Loucy (cell line): ENCODE results near the gene UBE3C.

Source experiments
- EZH2phosphoT487 ChIP-seq: fragments of 200-600 bp; IDR thresholded peaks from 2 replicates; pipeline ENCODE4 v1.6.1; 2018; ENCODE audit warnings: antibody characterized with exemption, mild to moderate bottlenecking, moderate library complexity, borderline replicate concordance
- TF ChIP-seq, protein P1 (sequence below): fragments of 200-600 bp; sonication (generic); conservative IDR thresholded peaks from 2 replicates; pipeline ENCODE4 v1.5.1; 2014; ENCODE audit warnings: mild to moderate bottlenecking, antibody characterized with exemption, low read length

- TF ChIP-seq, protein P1, sequence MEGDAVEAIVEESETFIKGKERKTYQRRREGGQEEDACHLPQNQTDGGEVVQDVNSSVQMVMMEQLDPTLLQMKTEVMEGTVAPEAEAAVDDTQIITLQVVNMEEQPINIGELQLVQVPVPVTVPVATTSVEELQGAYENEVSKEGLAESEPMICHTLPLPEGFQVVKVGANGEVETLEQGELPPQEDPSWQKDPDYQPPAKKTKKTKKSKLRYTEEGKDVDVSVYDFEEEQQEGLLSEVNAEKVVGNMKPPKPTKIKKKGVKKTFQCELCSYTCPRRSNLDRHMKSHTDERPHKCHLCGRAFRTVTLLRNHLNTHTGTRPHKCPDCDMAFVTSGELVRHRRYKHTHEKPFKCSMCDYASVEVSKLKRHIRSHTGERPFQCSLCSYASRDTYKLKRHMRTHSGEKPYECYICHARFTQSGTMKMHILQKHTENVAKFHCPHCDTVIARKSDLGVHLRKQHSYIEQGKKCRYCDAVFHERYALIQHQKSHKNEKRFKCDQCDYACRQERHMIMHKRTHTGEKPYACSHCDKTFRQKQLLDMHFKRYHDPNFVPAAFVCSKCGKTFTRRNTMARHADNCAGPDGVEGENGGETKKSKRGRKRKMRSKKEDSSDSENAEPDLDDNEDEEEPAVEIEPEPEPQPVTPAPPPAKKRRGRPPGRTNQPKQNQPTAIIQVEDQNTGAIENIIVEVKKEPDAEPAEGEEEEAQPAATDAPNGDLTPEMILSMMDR: no peak
- no peak for TF ChIP-seq EZH2phosphoT487
Measured at GRCh38 chr7:157301610-157302120, 162.9 kb downstream of the UBE3C start.
